ENCODE results near the gene S100PBP.

S100PBP gene

DNA sequence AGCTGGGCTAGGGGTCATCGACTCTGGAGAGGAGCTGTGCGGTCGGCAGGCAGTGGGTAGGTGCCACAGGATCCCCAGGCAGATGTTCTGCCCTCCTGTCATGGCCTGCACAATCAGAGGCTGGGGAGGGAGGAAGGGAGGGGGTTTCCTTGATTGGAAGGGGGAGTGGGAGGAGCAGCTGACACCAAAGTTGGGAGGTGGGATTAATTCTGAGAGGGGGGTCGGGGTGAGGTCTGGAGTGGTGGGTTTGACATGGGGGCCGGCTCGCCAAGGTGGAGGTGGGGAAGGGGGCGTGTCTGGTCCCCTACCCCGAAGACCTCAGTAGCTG, 68.2 kb downstream of the S100PBP start:
- TF ChIP-seq, protein P1, sequence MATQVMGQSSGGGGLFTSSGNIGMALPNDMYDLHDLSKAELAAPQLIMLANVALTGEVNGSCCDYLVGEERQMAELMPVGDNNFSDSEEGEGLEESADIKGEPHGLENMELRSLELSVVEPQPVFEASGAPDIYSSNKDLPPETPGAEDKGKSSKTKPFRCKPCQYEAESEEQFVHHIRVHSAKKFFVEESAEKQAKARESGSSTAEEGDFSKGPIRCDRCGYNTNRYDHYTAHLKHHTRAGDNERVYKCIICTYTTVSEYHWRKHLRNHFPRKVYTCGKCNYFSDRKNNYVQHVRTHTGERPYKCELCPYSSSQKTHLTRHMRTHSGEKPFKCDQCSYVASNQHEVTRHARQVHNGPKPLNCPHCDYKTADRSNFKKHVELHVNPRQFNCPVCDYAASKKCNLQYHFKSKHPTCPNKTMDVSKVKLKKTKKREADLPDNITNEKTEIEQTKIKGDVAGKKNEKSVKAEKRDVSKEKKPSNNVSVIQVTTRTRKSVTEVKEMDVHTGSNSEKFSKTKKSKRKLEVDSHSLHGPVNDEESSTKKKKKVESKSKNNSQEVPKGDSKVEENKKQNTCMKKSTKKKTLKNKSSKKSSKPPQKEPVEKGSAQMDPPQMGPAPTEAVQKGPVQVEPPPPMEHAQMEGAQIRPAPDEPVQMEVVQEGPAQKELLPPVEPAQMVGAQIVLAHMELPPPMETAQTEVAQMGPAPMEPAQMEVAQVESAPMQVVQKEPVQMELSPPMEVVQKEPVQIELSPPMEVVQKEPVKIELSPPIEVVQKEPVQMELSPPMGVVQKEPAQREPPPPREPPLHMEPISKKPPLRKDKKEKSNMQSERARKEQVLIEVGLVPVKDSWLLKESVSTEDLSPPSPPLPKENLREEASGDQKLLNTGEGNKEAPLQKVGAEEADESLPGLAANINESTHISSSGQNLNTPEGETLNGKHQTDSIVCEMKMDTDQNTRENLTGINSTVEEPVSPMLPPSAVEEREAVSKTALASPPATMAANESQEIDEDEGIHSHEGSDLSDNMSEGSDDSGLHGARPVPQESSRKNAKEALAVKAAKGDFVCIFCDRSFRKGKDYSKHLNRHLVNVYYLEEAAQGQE (IDR thresholded peaks at IDR 0.05; ENCODE audit: insufficient read depth in 1 of 2, low read depth in 2 of 2, low read length in 2 of 2), result peak in 1 of 2 experiments; percentile 24; a peak in 1 of 4 replicates
- TF ChIP-seq SIN3A (IDR thresholded peaks at IDR 0.05; ENCODE audit: borderline replicate concordance, insufficient read depth, low read length) (no peak), POLR2AphosphoS5 (IDR thresholded peaks at IDR 0.05; ENCODE audit: low read depth, low read length) (no peak), FOXP2 (optimal IDR thresholded peaks at IDR 0.05; ENCODE audit: borderline replicate concordance, extremely low read depth, extremely low read length, insufficient read depth) (no peak), TAF1 (IDR thresholded peaks at IDR 0.05; ENCODE audit: borderline replicate concordance, insufficient read depth, low read length) (no peak)

DNA sequence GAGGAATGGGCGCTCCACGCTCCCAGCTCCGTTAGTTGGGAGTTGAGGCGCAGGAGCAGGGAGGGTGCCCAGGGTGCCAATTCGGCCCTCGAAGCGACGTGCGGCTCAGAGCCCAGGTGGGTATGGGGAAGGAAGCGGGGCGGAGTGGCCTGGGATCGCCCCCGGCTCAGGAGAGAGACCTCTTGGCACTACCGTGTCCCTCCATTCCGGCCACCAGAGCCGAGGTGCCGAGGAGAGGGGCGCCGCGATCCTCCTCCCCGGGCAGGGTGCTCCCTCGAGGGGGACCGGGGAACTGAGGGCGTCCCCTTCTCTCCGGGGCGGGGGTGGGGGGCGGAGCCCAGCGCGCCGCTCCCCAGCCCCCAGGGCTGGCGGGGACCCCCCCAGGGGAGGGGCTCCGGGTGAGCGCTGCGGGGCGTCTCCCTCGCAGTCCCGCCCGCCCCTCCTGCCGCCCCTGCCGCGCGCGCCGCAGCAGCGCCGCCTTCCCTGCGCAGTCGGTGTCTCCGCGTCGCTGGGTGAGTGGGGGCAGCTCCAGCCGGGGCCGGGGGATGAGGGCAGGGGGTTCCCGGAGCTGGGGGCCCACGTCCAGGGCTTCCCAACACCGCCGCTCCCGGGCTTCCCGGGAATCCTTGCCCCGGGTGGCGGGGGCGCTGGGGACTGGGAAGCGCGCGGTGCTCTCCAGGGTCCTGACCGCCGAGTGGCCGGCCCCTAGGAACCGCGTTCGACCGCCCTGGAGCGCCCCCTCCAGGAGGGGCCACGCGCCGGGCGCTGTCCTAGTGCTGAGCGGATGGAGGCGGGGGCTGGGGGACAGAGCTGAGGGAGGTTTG, 68.8 kb downstream of the S100PBP start, which contains the start of gene HPCA:
Gene HPCA, plus strand, starts transcription at position 488 of the 824 bp plus-strand sequence. CDS start 2,408 bp downstream, outside the sequence.
- TF ChIP-seq POLR2AphosphoS5 (IDR thresholded peaks at IDR 0.05; ENCODE audit: low read depth, low read length), result no peak
- TF ChIP-seq FOXP2 (optimal IDR thresholded peaks at IDR 0.05; ENCODE audit: borderline replicate concordance, extremely low read depth, extremely low read length, insufficient read depth), result peak; percentile 28
- peak; percentile 99 for TF ChIP-seq SIN3A (IDR thresholded peaks at IDR 0.05; ENCODE audit: borderline replicate concordance, insufficient read depth, low read length)
- TF ChIP-seq TAF1 (IDR thresholded peaks at IDR 0.05; ENCODE audit: borderline replicate concordance, insufficient read depth, low read length), result no peak
- TF ChIP-seq, protein P1 (IDR thresholded peaks at IDR 0.05; ENCODE audit: insufficient read depth in 1 of 2, low read depth in 2 of 2, low read length in 2 of 2), result peak; percentile 97 to 100

DNA sequence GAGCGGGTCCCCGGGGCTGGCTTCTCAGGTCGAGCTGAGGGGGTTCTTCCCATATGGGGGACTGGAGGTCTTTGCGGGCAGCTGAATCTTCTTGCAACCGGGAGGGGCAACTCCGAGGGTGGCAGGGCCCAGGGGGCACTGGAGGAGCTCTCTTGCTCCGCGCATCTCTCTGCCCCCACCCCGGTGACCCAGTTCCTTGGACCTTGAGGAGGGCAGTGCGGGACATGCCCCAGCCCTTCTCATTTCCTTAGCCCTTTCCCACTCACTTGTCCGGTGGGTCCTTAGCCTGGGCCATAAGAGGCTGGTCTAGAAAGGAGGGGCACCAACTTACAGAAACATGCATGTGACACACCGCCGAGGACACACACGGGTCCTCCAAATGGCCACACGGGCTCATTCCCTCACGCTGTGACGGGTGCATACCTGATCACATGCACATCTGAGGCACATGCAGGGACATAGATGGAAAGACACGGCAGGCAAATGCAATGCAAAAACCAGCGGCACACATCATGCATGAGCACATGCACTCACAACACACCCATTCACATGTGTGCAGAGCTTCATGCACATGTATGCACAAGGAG, 69.5 kb downstream of the S100PBP start:
- no peak for TF ChIP-seq SIN3A (IDR thresholded peaks at IDR 0.05; ENCODE audit: borderline replicate concordance, insufficient read depth, low read length)
- no peak for TF ChIP-seq POLR2AphosphoS5 (IDR thresholded peaks at IDR 0.05; ENCODE audit: low read depth, low read length)
- TF ChIP-seq, protein P1 (IDR thresholded peaks at IDR 0.05; ENCODE audit: insufficient read depth in 1 of 2, low read depth in 2 of 2, low read length in 2 of 2), result no peak
- TF ChIP-seq TAF1 (IDR thresholded peaks at IDR 0.05; ENCODE audit: borderline replicate concordance, insufficient read depth, low read length), result no peak
- TF ChIP-seq FOXP2 (optimal IDR thresholded peaks at IDR 0.05; ENCODE audit: borderline replicate concordance, extremely low read depth, extremely low read length, insufficient read depth), result no peak

DNA sequence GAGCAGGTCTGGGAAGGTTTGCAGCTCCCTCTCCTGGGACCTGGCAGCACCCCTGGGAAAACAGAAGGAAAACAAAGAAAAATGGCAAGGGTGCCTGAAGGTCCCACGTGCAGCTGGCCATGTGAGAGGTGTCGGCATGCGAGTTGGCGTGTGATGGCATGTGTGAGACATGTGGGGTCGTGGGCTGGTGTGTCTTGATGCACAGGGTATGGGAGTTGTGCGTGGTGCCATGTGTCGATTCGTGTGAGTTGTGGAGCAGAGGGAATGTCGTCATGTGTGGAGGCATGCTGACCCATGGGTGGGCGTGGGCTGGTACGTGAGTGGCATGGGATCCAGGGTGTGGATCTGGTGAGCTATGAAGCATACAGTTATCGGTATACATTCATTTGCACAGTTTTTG, 70.2 kb downstream of the S100PBP start:
- no peak for TF ChIP-seq TAF1 (IDR thresholded peaks at IDR 0.05; ENCODE audit: borderline replicate concordance, insufficient read depth, low read length)

DNA sequence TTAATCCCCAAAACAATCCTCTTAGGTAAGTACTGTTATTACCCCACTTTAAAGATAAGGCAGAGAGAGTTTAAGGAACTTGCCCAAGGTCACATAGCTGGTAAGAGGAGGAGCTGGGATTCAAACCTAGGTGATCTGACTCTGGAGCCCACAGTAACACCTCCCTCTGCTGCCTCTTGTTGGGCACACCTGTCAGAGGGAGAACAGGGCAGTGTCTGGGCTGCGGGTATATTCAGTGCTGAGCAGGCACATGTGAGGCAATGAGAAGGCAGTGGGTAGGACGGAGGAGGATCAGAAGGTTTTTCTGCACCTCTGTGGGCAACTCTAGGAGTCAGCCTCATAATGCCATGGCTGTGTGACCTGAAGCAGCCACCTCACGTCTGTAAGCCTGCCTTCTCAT, 70.7 kb downstream of the S100PBP start:
- TF ChIP-seq SIN3A (IDR thresholded peaks at IDR 0.05; ENCODE audit: borderline replicate concordance, insufficient read depth, low read length), result no peak
- TF ChIP-seq POLR2AphosphoS5 (IDR thresholded peaks at IDR 0.05; ENCODE audit: low read depth, low read length), result no peak
- no peak for TF ChIP-seq FOXP2 (optimal IDR thresholded peaks at IDR 0.05; ENCODE audit: borderline replicate concordance, extremely low read depth, extremely low read length, insufficient read depth)
- TF ChIP-seq TAF1 (IDR thresholded peaks at IDR 0.05; ENCODE audit: borderline replicate concordance, insufficient read depth, low read length), result no peak
- TF ChIP-seq, protein P1 (IDR thresholded peaks at IDR 0.05; ENCODE audit: insufficient read depth in 1 of 2, low read depth in 2 of 2, low read length in 2 of 2), result 0 out of 4 replicates have a peak, but pooled peaks of 1 of the 2 experiments have one; percentile 13
